ENCODE measurements around the gene FGFR2. TPM values are rescaled to one million over a fixed set of nuclear protein-coding genes. Genes with fewer than 3 reads are reported as not detected.

The FGFR2 gene
- total RNA-seq, 1 experiment from 2014 or later: 135 TPM

DNA sequence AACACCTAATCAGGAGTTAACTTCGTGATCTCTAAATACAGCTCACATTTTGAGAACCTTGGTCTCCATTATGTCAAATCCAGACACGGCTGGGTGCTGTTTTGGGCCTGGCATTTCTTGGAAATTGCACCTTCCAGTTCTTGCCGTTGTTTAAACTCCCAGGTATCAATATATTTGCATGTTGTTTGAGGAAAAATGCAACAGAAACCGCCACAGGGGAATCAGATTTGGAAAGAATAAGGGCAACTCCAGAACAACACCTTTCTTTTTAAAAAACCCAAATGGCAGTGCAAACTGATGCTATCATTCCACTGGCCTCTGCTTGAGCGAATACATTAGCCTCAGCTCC lies 162.0 kb downstream of the FGFR2 start:
- H2BK120ac ChIP-seq (ENCODE audit: low read depth, low read length, poor library complexity, severe bottlenecking): no peak overlapping the region
- H3K27ac ChIP-seq (ENCODE audit: insufficient read length, low read depth, low read length): no peak overlapping the region
- H4K20me1 ChIP-seq (ENCODE audit: control insufficient read depth, insufficient read depth, insufficient read length): no peaks in the 10 kb centered on the region
- no peaks in the 10 kb centered on the region for H3K79me2 ChIP-seq (ENCODE audit: insufficient read depth, low read length)
- no peaks in the 10 kb centered on the region for H3K79me1 ChIP-seq (ENCODE audit: insufficient read depth, low read depth, low read length, poor library complexity, severe bottlenecking)
- no peak overlapping the region for H2AFZ ChIP-seq (ENCODE audit: low read length)
- no peaks in the 10 kb centered on the region for H3K27me3 ChIP-seq (ENCODE audit: insufficient read depth, low read length)
- H3K23me2 ChIP-seq (ENCODE audit: insufficient read length, low read depth, low read length, poor library complexity, severe bottlenecking): no peaks in the 10 kb centered on the region
- H3K56ac ChIP-seq (ENCODE audit: insufficient read length, low read depth, low read length): no peak overlapping the region
- H3K9ac ChIP-seq (ENCODE audit: extremely low read depth, insufficient read length, low read length): no peak overlapping the region
- no peak overlapping the region for H4K5ac ChIP-seq (ENCODE audit: insufficient read length, low read depth, low read length)
- no peaks in the 10 kb centered on the region; a peak in 1 of 5 replicates for H3K9me3 Mint-ChIP-seq
- H3K4me2 ChIP-seq (ENCODE audit: insufficient read depth, insufficient read length, low read length): no peak overlapping the region
- H2BK5ac ChIP-seq (ENCODE audit: insufficient read length, low read length): no peak overlapping the region
- no peak overlapping the region for H3K18ac ChIP-seq (ENCODE audit: insufficient read length, low read depth, low read length)
- H4K91ac ChIP-seq (ENCODE audit: insufficient read length, low read depth, low read length): no peak overlapping the region
- no peaks in the 10 kb centered on the region for H3K9me3 ChIP-seq (ENCODE audit: control insufficient read depth, low read depth, low read length)
- no peak overlapping the region for H2BK12ac ChIP-seq (ENCODE audit: insufficient read length, low read depth, low read length)
- no peak overlapping the region for H2AK5ac ChIP-seq (ENCODE audit: insufficient read length, low read length)
- DNase-seq: no peak
- no peaks in the 10 kb centered on the region; the same call in 1 of the 2 replicates for H3K27me3 Mint-ChIP-seq (ENCODE audit: low read depth)
- WGBS (ENCODE audit: extremely low coverage, insufficient read length, low lambda C conversion rate): no CpG with 5 or more reads among the region's 5 CpGs
- no peaks in the 10 kb centered on the region for H3K4me1 ChIP-seq (ENCODE audit: insufficient read depth, low read length)
- no peaks in the 10 kb centered on the region; a peak in 2 of 7 replicates for H3K36me3 Mint-ChIP-seq (ENCODE audit: insufficient read depth in 1 of 3, low read depth in 3 of 3)
- H4K8ac ChIP-seq (replicated peaks; ENCODE audit: insufficient read length, low read depth, low read length): no peak overlapping the region
- H2BK20ac ChIP-seq (ENCODE audit: low read depth, low read length, poor library complexity, severe bottlenecking): peak overlapping the region; percentile 33
- no peak overlapping the region for H3K27ac Mint-ChIP-seq
- H2BK15ac ChIP-seq (ENCODE audit: low read depth, low read length): no peak overlapping the region
- no peak overlapping the region for H3K4me3 Mint-ChIP-seq
- H3K14ac ChIP-seq (ENCODE audit: insufficient read depth, low read length): no peak overlapping the region
- TF ChIP-seq, protein P1, sequence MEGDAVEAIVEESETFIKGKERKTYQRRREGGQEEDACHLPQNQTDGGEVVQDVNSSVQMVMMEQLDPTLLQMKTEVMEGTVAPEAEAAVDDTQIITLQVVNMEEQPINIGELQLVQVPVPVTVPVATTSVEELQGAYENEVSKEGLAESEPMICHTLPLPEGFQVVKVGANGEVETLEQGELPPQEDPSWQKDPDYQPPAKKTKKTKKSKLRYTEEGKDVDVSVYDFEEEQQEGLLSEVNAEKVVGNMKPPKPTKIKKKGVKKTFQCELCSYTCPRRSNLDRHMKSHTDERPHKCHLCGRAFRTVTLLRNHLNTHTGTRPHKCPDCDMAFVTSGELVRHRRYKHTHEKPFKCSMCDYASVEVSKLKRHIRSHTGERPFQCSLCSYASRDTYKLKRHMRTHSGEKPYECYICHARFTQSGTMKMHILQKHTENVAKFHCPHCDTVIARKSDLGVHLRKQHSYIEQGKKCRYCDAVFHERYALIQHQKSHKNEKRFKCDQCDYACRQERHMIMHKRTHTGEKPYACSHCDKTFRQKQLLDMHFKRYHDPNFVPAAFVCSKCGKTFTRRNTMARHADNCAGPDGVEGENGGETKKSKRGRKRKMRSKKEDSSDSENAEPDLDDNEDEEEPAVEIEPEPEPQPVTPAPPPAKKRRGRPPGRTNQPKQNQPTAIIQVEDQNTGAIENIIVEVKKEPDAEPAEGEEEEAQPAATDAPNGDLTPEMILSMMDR (conservative IDR thresholded peaks at IDR 0.05): no peak
- H3K4ac ChIP-seq (ENCODE audit: low read depth, low read length): no peak overlapping the region
- no peak overlapping the region for H3K23ac ChIP-seq (ENCODE audit: insufficient read length, low read depth, low read length)
- peaks cover 17 to 30% of the 10 kb centered on the region in 2 experiments for H3K4me1 Mint-ChIP-seq
- no peak overlapping the region for H3T11ph ChIP-seq (ENCODE audit: low read length)

Measured in H9 (cell line).